Measurements from ENCODE around the gene B4GAT1.

DNA sequence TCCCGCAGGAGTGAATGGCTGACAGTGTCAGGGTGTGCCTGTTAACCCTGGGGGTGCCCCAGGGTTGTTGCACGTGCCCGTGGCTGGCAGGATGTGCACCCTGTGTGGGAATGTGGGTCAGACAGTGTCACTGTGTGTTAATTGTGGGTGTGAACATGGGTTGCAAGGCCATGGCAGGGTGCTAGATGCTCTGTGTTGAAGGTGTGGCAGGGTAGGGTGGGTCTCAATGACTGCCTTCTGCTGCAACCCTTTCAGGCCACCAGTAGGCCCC is 19.5 kb downstream of the B4GAT1 start:
- TF ChIP-seq, protein P1, sequence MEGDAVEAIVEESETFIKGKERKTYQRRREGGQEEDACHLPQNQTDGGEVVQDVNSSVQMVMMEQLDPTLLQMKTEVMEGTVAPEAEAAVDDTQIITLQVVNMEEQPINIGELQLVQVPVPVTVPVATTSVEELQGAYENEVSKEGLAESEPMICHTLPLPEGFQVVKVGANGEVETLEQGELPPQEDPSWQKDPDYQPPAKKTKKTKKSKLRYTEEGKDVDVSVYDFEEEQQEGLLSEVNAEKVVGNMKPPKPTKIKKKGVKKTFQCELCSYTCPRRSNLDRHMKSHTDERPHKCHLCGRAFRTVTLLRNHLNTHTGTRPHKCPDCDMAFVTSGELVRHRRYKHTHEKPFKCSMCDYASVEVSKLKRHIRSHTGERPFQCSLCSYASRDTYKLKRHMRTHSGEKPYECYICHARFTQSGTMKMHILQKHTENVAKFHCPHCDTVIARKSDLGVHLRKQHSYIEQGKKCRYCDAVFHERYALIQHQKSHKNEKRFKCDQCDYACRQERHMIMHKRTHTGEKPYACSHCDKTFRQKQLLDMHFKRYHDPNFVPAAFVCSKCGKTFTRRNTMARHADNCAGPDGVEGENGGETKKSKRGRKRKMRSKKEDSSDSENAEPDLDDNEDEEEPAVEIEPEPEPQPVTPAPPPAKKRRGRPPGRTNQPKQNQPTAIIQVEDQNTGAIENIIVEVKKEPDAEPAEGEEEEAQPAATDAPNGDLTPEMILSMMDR (IDR thresholded peaks at IDR 0.05) = no peak
- TF ChIP-seq ZFX (IDR thresholded peaks at IDR 0.05; ENCODE audit: borderline replicate concordance) = no peak
